Heart right ventricle (tissue), 16 donors: ENCODE measurements around the gene CHCHD3. TPM values are rescaled to one million over a fixed set of nuclear protein-coding genes. Genes with fewer than 3 reads are reported as not detected.

Experiments
- ATAC-seq, 8 donors: fragments of 200-7000 bp; cut with Tn5 transposase; one replicate each; pipeline ENCODE4 v1.9.1; 2020; ENCODE audit warnings: mild to moderate bottlenecking in 8 of 8, moderate library complexity in 8 of 8, moderate number of reproducible peaks in 1 of 8
- DNase-seq, 2 donors: peaks; one replicate each; pipeline ENCODE4 v3.0.0-alpha.2; 2020
- H3K27ac ChIP-seq, 10 donors: fragments of 200-600 bp; sonication (generic) in 2 of 10; one replicate each; pipeline versions ENCODE4 v1.5.0 to v1.8.0; 2020 to 2022; ENCODE audit warnings: mild to moderate bottlenecking in 3 of 10
- H3K27me3 ChIP-seq, 7 donors: fragments of 200-600 bp; one replicate each; pipeline ENCODE4 v1.8.0; 2021 to 2022; ENCODE audit warnings: mild to moderate bottlenecking in 2 of 7
- H3K36me3 ChIP-seq, 9 donors: fragments of 200-600 bp; sonication (generic) in 1 of 9; one replicate each; pipeline versions ENCODE4 v1.5.0 to v1.8.0; 2020 to 2022; ENCODE audit warnings: mild to moderate bottlenecking in 2 of 9
- H3K4me1 ChIP-seq, 9 donors: fragments of 200-600 bp; sonication (generic) in 1 of 9; one replicate each; pipeline versions ENCODE4 v1.5.0 to v1.8.0; 2020 to 2022; ENCODE audit warnings: mild to moderate bottlenecking in 4 of 9
- H3K4me3 ChIP-seq, 10 donors: fragments of 200-600 bp; sonication (generic) in 2 of 10; one replicate each; pipeline versions ENCODE4 v1.5.0 to v1.8.0; 2020 to 2022; ENCODE audit warnings: mild to moderate bottlenecking in 7 of 10, moderate library complexity in 2 of 10
- H3K9me3 ChIP-seq, 11 donors: fragments of 200-600 bp in 10 of 11; sonication (generic) in 2 of 11; one replicate each; pipeline versions ENCODE4 v1.5.0 to v1.8.0; 2013 to 2022; ENCODE audit warnings: mild to moderate bottlenecking in 2 of 11, control low read depth in 1 of 11, moderate library complexity in 1 of 11
- CTCF ChIP-seq, 9 donors: fragments of 200-600 bp; sonication (generic) in 2 of 9; IDR thresholded peaks; one replicate each; pipeline versions ENCODE4 v1.5.0 to v1.8.0; 2021 to 2022; ENCODE audit warnings: antibody characterized with exemption in 9 of 9, mild to moderate bottlenecking in 5 of 9, moderate library complexity in 1 of 9
- WGBS, 2 donors: extraction: QIAGEN DNeasy Blood & Tissue Kit; methylation state at CpG; one replicate each; pipeline ENCODE4 v1.1.7; 2013; ENCODE audit warnings: inconsistent platforms in 1 of 2; 5-methylcytosine and 5-hydroxymethylcytosine counted together
- intact Hi-C, 10 donors: fragments of 100-400 bp; cut with DNase I; formaldehyde crosslinking; loops; one replicate each; pipeline versions ENCODE4 v1.11.1 to v1.14.2; 2022
- polyA plus RNA-seq, 2 donors: library from polyadenylated mRNA; stranded (reverse); fragments of 200-250 nt; gene quantifications; one replicate each; pipeline ENCODE4 v1.2.3, GENCODE V29; 2013
- total RNA-seq, 10 donors: library from RNA; stranded (reverse); fragmentation: NEBNext Ultra II Directional in 3 of 10; extraction: Animal tissue kit (Norgen Biotek cat#: 25700) in 3 of 10; gene quantifications; one replicate each; pipeline versions ENCODE4 v1.2.1 to v1.2.4, GENCODE V29; 2021 to 2023
- donor health status: Arrhythmogenic right ventricular cardiomyopathy.
- donor health status: ischemic (EF 13 %, LVEDD 7.1; RV severe dilation, severe dysfunction).
- donor health status: healthy with polysubstance abuse.
- donor health status: DM: no; HTN: yes; CAD: no.
- donor health status: DM: no; HTN: no; CAD: no.
- donor health status: ischemic (EF 25% LVEDD 6.9; RV normal size, moderate dysfunction).
- donor health status: ischemic (EF 25% LVEDD 5.7; RV mildly dilated, moderate dysfunction).
- donor health status: healthy.
- donor health status: DM: yes; HTN: yes; CAD: no.
- donor health status: Ischemic cardiomyopathy.
- donor health status: ischemic (EF 35%, LVEDD 5.7; RV mildly dilated, moderate dysfunction).
- donor health status: nonischemic (EF 11% LVEDD 7.7; RV severe dilation, severe dysfunction).
- donor health status: DM: yes; HTN: yes; CAD: no.
- donor health status: PGD.
- donor health status: ischemic (EF 29% LVEDD 5.4; RV normal size, mild dysfunction).
- donor health status: nonischemic (EF 23%, LVEDD 6.1; RV moderate dilation, normal function).

CHCHD3 gene
- total and polyA plus RNA-seq, 12 donors = 42.6 to 215 (median 185) TPM

GRCh38 chr7:132858251-132858650, 223.6 kb downstream of the CHCHD3 start:
- Histone ChIP-seq H3K36me3 (peaks cover 0 to 3% (median 0%) of the 10 kb centered on the region in 9 donors), H3K4me1 (peaks cover 0 to 6% (median 0%) of the 10 kb centered on the region in 9 donors), H3K27ac (no peak overlapping the region), H3K9me3 (peaks cover 0 to 7% (median 2%) of the 10 kb centered on the region in 11 donors), H3K4me3 (no peak overlapping the region), H3K27me3 (no peaks in the 10 kb centered on the region)
- no peak for ATAC-seq
- DNase-seq = no peak
- 90 to 92% methylated on average over 2 of the region's 2 CpGs for WGBS, 2 donors
- intact Hi-C loops = no loop called here
- no peak for TF ChIP-seq CTCF (IDR thresholded peaks at IDR 0.05)

- TF ChIP-seq CTCF (IDR thresholded peaks at IDR 0.05) = no peak
Observed at GRCh38 chr7:132857703-132858102, 224.2 kb downstream of the CHCHD3 start.

GRCh38 chr7:132857031-132857430, 224.9 kb downstream of the CHCHD3 start:
- no peaks in the 10 kb centered on the region for H3K27me3 ChIP-seq
- H3K36me3 ChIP-seq = no peaks in the 10 kb centered on the region
- DNase-seq (no peak), ATAC-seq (no peak)
- 73 to 78% methylated on average over 4 of the region's 4 CpGs for WGBS, 2 donors
- peaks cover 0 to 6% (median 0%) of the 10 kb centered on the region in 9 donors for H3K4me1 ChIP-seq
- TF ChIP-seq CTCF (IDR thresholded peaks at IDR 0.05) = no peak
- H3K4me3 ChIP-seq = no peak overlapping the region
- H3K9me3 ChIP-seq = no peaks in the 10 kb centered on the region
- intact Hi-C loops = no loop called here
- H3K27ac ChIP-seq = no peak overlapping the region

More at GRCh38 chr7:132857703-132858102, 224.2 kb downstream of the CHCHD3 start:
- no peak for DNase-seq
- Histone ChIP-seq H3K27me3 (no peaks in the 10 kb centered on the region), H3K36me3 (peaks cover 0 to under 1% (median 0%) of the 10 kb centered on the region in 9 donors), H3K4me3 (no peak overlapping the region), H3K9me3 (peaks cover 0 to 1% (median 0%) of the 10 kb centered on the region in 11 donors), H3K27ac (no peak overlapping the region), H3K4me1 (peaks cover 0 to 6% (median 0%) of the 10 kb centered on the region in 9 donors)
- WGBS, 2 donors = 79 to 90% methylated on average over 4 of the region's 4 CpGs
- no peak for ATAC-seq
- intact Hi-C loops = no loop called here

- no peak for TF ChIP-seq CTCF (IDR thresholded peaks at IDR 0.05)
- Histone ChIP-seq H3K4me3 (no peak overlapping the region), H3K27ac (no peak overlapping the region), H3K4me1 (peaks cover 0 to 6% (median 0%) of the 10 kb centered on the region in 9 donors), H3K9me3 (no peaks in the 10 kb centered on the region), H3K36me3 (no peaks in the 10 kb centered on the region), H3K27me3 (no peaks in the 10 kb centered on the region)
- WGBS, 2 donors = 96 to 97% methylated on average over 5 of the region's 5 CpGs
- no peak for DNase-seq
- ATAC-seq = no peak
- intact Hi-C loops = no loop called here
Observed at GRCh38 chr7:132856416-132856815, 225.5 kb downstream of the CHCHD3 start.
